Measurements from ENCODE around the gene ECE1. TPM values are rescaled to one million over a fixed set of nuclear protein-coding genes. Genes with fewer than 3 reads are reported as not detected.

The ECE1 gene
- total and polyA plus RNA-seq, 11 donors, result 37.3 to 140 (median 59.4) TPM

GRCh38 chr1:21292984-21293536, 2.8 kb upstream of the ECE1 start:
- TF ChIP-seq CTCF (IDR thresholded peaks at IDR 0.05), result no peak
- no peak for TF ChIP-seq POLR2A (IDR thresholded peaks at IDR 0.05)
- WGBS, 4 donors, result 48 to 74% (median 65%) methylated on average over 8 to 9 of the region's 9 CpGs
- H3K36me3 ChIP-seq, result no peaks in the 10 kb centered on the region
- DNase-seq (peak in 1 of 5 donors; percentile 62), ATAC-seq (peak in 1 of 4 donors; percentile 39)
- intact Hi-C loops (cut with DNase I), result loop anchor here in 4 of 10 donors (5.0 kb wide), 2 partner anchors 39 to 44 kb away; no protein-coding TSS in a partner anchor
- H3K27ac ChIP-seq, result peak overlapping the region; percentile 33 to 87 (median 64)
- no peaks in the 10 kb centered on the region for H3K27me3 ChIP-seq
- peak overlapping the region in 2 of 12 donors; percentile 8 to 42 for H3K4me3 ChIP-seq
- no peaks in the 10 kb centered on the region for H3K9me3 ChIP-seq
- H3K4me1 ChIP-seq, result peaks cover 0 to 82% (median 42%) of the 10 kb centered on the region in 12 donors

GRCh38 chr1:21292503-21292983, 2.3 kb upstream of the ECE1 start:
- WGBS, 4 donors, result 64 to 84% (median 71%) methylated on average over 3 of the region's 3 CpGs
- DNase-seq (no peak), ATAC-seq (peak in 1 of 4 donors; percentile 33)
- Histone ChIP-seq H3K27ac (peak overlapping the region in 11 of 12 donors; percentile 33 to 87 (median 65)), H3K4me1 (peaks cover 0 to 83% (median 40%) of the 10 kb centered on the region in 12 donors), H3K9me3 (no peaks in the 10 kb centered on the region), H3K36me3 (peaks cover 0 to 2% (median 0%) of the 10 kb centered on the region in 9 donors), H3K27me3 (no peaks in the 10 kb centered on the region), H3K4me3 (peak overlapping the region in 1 of 12 donors; percentile 42)
- TF ChIP-seq CTCF (IDR thresholded peaks at IDR 0.05) (no peak), POLR2A (IDR thresholded peaks at IDR 0.05) (no peak)
- intact Hi-C loops (cut with DNase I), result loop anchor here in 4 of 10 donors (5.0 kb wide), 2 partner anchors 40 to 45 kb away; no protein-coding TSS in a partner anchor

- Histone ChIP-seq H3K9me3 (no peaks in the 10 kb centered on the region), H3K36me3 (peaks cover 0 to 5% (median 0%) of the 10 kb centered on the region in 9 donors), H3K4me1 (peaks cover 0 to 83% (median 40%) of the 10 kb centered on the region in 12 donors), H3K27ac (peak overlapping the region in 7 of 12 donors; percentile 36 to 87 (median 81)), H3K4me3 (no peak overlapping the region), H3K27me3 (no peaks in the 10 kb centered on the region)
- DNase-seq (peak in 1 of 5 donors; percentile 23), ATAC-seq (no peak)
- no peak for TF ChIP-seq POLR2A (IDR thresholded peaks at IDR 0.05)
- TF ChIP-seq CTCF (IDR thresholded peaks at IDR 0.05), result no peak
- intact Hi-C loops (cut with DNase I), result loop anchor here in 4 of 10 donors (5.0 kb wide), 2 partner anchors 40 to 45 kb away; no protein-coding TSS in a partner anchor
- 96 to 98% (median 97%) methylated on average over 7 of the region's 7 CpGs for WGBS, 4 donors
These were observed 1.7 kb upstream of the ECE1 start for GRCh38 chr1:21291964-21292363.

- peaks cover 0 to 9% (median 0%) of the 10 kb centered on the region in 9 donors for H3K36me3 ChIP-seq
- H3K27ac ChIP-seq, result peak overlapping the region in 9 of 12 donors; percentile 67 to 92 (median 85)
- peak overlapping the region in 1 of 12 donors; percentile 61 for H3K4me3 ChIP-seq
- intact Hi-C loops (cut with DNase I), result loop anchor here in 4 of 10 donors (5.0 kb wide), 2 partner anchors 41 to 46 kb away; no protein-coding TSS in a partner anchor
- WGBS, 4 donors, result 93 to 96% (median 96%) methylated on average over 8 of the region's 8 CpGs
- H3K4me1 ChIP-seq, result peaks cover 0 to 81% (median 40%) of the 10 kb centered on the region in 12 donors
- ATAC-seq, result no peak
- H3K27me3 ChIP-seq, result no peaks in the 10 kb centered on the region
- TF ChIP-seq CTCF (IDR thresholded peaks at IDR 0.05) (no peak), POLR2A (IDR thresholded peaks at IDR 0.05) (no peak)
- H3K9me3 ChIP-seq, result no peaks in the 10 kb centered on the region
- DNase-seq, result peak in 2 of 5 donors; percentile 3 to 17
These were observed 921 bp upstream of the ECE1 start for GRCh38 chr1:21291184-21291583.

All from heart left ventricle (tissue), 16 donors.